Activated CD4-positive, CD25-positive, alpha-beta regulatory T cell treated with anti-CD3 and anti-CD28 coated beads, Interleukin-2, amount 50 U/mL, for 24 hours (primary cell): ENCODE data around the gene CARD11.

ENCODE experiments used
- ATAC-seq, 2 donors: fragments of 150-1000 bp; cut with Tn5 transposase; one replicate each; pipeline ENCODE4 v1.10.0; 2021; ENCODE audit warnings: mild to moderate bottlenecking in 1 of 2, moderate library complexity in 1 of 2

CARD11 gene

GRCh38 chr7:3043544-3044371 is at the start of gene CARD11:
CARD11 (minus strand) TSS chr7:3043867; CDS start chr7:2958506, 85,361 bp downstream.
- ATAC-seq = peak; percentile 44 to 54

- peak; percentile 77 to 87 for ATAC-seq
Measured at GRCh38 chr7:3092468-3092867, 48.8 kb upstream of the CARD11 start.

DNA sequence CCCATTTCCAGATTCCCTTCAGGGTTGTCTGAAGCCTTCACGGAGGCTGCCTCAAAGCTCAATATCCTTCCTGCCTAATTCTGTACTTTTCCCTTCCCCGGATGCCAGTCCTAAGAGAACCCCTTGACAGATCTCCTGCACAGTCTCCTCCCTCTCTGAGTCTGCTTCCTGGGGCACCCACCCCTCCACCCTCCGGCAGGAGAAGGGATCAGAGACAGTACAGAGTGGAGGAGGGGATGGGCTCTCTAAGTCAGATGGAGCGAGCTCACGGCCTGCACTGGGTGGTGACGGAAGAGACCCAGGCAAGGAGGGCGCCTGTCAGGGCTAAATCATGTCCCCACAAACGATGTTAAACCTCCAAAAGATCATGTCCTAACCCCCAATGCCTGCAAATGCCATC is 48.0 kb upstream of the CARD11 start:
- ATAC-seq = no peak

DNA sequence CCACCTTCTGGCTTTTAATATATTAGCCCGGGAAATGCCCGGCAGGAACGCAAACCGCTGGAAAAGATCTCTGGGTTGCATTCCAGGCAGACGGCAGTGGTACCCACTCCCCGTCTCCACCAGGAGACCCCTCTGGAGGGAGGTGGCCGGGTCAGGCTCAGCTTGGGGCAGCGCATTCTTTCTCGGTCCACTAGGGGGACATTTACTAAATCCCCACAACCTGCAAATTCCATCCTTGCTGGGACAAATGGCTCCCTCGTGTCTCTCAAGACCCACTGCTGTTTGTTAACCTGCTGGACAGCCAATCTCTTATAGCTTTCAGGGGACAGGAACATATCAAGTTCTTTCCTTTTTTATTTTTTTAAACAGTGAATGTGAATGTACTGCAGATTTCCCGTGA is 45.8 kb upstream of the CARD11 start:
- ATAC-seq = no peak

DNA sequence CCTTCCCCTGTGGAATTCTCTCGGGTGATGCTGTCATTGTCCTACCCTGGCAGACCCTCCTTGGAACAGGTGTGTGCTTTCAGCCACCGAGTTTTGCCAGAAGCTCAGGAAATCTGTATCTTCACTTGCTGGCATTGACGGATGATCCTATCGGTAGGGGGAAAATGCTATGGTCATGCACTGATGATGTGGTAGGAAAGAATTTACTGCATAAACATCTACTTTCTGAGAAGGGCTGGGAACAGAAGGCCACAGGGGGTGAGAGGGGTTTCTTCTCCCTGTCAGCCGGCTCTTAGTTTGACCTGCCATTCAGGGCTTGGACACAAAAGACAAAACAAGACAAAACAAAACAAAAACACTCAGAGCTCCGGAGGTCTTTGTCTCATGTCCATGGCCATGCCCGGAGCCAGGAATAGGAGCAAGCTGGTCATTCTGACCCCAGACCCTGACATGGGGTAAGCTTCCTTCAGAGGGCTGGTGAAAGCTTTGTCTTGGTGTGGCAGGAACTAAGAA is 43.6 kb upstream of the CARD11 start:
- no peak for ATAC-seq

DNA sequence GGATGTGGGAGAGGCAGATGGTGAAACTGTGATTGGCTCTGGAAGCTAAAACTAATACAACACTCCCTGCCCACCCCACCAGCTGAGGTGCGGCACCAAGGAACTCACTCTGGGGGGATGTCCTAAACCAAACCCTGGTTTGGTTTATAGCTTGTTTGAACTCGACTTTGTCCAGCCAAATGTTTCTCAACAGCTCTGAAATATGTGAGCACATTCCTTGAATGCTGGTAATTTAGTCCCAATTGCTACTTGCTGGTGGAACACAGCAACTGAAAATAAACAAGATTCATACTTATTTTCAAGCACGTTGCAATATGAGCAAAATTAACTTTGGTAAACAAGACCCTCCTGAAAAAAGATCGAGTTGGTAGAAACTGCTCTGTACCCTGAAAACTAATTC is 39.7 kb upstream of the CARD11 start:
- ATAC-seq = no peak

DNA sequence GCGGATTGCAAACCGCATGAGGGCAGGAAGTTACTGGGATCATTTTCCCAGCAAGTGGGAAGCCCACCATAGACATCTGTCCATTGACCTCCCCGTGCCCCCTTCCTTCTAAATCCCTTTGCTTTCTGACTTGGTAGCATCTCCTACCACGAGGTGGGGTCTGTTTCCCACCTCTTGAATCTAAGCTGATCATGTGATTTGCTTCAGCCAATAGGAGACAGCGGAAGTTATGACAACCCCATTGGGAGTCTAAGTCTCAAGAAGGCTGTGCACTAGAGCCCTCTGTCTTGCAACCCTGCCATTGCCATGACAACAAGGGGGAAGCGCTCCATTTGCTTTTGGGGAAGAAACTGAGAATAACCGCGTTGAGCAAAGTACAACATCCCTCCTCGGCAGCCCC is 39.2 kb upstream of the CARD11 start:
- no peak for ATAC-seq

- no peak for ATAC-seq
Measured at GRCh38 chr7:3082386-3082785, 38.7 kb upstream of the CARD11 start.

DNA sequence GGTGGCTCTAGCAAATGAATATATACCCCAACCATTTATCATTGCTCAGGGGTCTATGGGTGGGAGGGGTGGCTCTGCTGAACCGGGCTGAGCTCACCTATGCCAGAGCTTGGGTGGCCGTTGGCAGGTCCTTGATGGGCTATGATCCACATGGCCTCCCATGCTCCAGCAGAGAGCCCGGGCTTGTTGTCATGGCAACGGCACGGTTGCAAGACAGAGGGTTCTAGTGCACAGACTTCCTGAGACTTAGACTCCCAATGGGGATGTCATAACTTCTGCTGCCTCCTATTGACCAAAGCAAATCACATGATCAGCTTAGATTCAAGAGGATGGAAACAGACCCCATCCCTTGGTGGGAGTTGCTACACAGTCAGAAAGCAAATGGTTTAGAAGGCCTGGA is 36.4 kb upstream of the CARD11 start:
- no peak for ATAC-seq

DNA sequence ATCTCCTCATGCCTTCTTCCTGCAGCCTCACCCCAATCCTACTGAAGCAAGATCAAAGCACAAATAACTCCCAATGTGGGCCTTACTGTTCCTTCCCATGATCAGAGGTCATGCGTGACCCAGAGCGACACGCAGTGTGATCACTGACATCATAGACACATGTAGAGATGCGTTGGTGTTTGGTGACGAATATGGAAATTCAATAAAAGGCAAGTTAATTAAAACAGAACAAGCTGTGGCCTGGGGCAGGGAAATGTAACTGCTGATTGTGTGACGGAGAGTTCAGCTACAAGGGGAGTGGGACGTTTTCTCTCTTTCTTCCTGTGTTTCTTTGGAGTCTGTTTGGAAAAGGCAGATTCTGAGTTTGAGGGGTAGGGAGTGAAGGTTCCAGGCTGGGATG is 34.8 kb upstream of the CARD11 start:
- no peak for ATAC-seq

DNA sequence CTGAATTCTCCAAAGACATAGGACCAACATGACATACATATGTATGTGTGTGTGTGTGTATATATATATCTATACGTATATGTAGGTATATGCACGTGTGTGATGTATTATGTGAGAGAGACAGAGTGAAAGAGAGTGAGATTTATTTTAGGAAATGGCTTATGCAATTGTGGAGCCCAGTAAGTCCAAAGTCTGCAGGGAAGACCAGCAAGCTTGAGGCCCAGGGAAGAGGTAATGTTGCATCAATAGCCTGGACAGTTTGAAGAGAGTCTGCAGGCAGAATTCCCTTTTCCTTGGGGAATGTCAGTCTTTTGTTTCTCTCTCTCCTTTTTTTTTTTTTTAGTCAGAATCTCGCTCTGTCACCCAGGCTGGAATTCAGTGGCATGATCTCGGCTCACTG is 33.0 kb upstream of the CARD11 start:
- no peak for ATAC-seq

GRCh38 chr7:3076163-3076562 is 32.5 kb upstream of the CARD11 start:
- ATAC-seq = no peak

- no peak for ATAC-seq
Measured at GRCh38 chr7:3075441-3075840, 31.8 kb upstream of the CARD11 start.

GRCh38 chr7:3074459-3074821 is 30.8 kb upstream of the CARD11 start:
- ATAC-seq = no peak

DNA sequence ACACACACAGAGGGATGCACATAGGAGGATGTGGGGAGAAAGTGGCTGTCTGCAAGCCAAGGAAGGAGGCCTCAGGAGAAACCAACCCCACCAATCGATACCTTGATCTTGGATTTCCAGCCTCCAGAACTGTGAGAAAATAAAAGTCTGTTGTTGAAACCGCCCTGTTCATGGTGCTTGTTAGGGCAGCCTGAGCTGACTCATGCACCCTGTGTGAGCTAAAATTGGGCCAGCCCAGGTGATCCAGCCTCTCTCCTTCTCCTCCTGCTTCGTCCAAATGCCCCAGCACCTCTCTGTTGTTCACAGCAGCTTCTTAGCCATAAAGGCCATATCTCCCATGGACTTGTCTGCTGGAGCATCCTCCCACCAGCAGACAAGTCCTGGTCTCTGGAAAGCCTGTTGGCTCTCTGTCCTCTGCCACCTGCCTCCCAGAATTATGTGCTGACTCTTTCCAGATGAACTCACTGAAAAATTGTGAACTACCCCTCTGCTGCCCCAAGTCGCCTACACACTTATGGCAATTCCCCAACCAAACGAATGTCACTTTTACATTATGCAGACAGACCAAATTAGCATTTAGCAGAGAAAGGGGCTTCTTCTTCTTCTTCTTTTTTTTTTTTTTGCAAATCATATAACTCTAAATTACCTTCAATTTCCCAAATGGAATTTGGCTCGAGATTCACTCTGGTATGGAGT is 30.2 kb upstream of the CARD11 start:
- no peak for ATAC-seq

DNA sequence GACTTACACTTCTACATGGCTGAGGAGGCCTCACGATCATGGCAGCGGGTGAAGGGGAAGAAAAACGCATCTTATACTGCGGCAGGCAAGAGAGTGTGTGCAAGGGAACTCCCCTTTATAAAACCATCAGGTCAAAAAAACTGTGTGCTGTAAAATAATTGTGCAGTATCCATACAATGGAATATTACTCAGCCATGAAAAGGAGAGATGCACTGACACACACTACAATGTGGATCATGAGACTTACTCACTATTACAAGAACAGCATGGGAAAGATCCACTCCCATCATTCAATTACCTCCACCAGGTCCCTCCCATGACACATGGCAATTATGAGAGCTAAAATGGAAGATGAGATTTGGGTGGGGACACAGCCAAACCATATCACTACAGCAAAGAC is 27.2 kb upstream of the CARD11 start:
- no peak for ATAC-seq

- no peak for ATAC-seq
Measured at GRCh38 chr7:3069771-3070449, 26.2 kb upstream of the CARD11 start.

DNA sequence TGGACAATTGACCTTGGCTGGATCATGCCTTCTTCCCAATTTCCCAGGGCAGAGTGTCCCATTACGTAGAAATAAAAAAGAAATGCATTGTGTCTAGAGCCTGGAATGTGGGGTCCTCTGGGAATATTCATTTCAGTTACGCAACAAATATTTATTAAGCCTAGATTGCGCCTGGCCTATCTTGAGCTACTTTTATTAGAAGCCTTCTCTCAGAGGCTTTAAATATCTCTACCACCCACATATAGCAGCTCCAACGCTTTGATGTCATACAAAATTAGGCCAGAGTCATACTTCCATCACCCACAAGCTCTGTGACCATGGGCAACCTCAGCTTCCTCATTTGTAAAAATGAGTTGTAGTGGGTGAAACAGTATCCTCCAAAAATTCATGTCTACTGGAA is 24.9 kb upstream of the CARD11 start:
- no peak for ATAC-seq

- peak in 1 of 2 donors; percentile 6 for ATAC-seq
Measured at GRCh38 chr7:3067606-3068380, 24.1 kb upstream of the CARD11 start.

- peak; percentile 65 to 67 for ATAC-seq
Measured at GRCh38 chr7:3067193-3067592, 23.5 kb upstream of the CARD11 start.

- ATAC-seq = no peak
Measured at GRCh38 chr7:3066506-3066905, 22.8 kb upstream of the CARD11 start.

DNA sequence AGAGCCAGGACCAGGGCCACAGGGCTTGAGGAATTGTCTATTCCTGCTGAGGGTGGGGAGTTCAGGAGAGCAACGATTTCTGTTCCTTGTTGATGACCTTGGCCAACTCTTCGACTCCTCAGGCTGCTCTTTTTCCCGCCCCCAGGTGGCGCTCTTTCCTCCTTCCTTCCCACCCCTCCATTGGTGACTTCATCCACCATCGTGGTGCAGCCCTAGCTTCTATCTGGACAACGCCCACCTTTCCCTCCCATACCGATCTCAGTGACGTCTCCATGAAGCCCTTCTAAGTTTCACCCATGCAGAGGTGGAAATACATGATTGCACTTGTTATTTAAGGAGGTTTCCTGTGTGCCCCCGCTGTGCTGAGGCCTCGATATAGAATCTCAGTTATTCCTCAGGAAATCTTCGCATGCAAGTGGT is 22.1 kb upstream of the CARD11 start:
- ATAC-seq = no peak

- ATAC-seq = no peak
Measured at GRCh38 chr7:3064067-3064466, 20.4 kb upstream of the CARD11 start.
